DND-41 (cell line): ENCODE results near the gene SLC25A21.

Experiments
- ATAC-seq: fragments of 200-7000 bp; cut with Tn5 transposase; 3 replicates; pipeline ENCODE4 v1.9.1; 2021; ENCODE audit warnings: low read depth; ENCODE audit not compliant: insufficient read depth
- DNase-seq: peaks from one replicate; pipeline ENCODE4 v3.0.0-alpha.2; 2020
- H2AFZ ChIP-seq: 2 replicates; pipeline ENCODE4 v1.6.0; 2012; ENCODE audit warnings: low read depth, low read length
- H3K27ac ChIP-seq: 2 replicates; pipeline ENCODE4 v1.5.1; 2012; ENCODE audit warnings: low read length, inconsistent platforms
- H3K27me3 ChIP-seq: fragments of 200-600 bp; sonication (generic); 2 replicates; pipeline ENCODE4 v1.6.0; 2012; ENCODE audit warnings: low read length, mild to moderate bottlenecking, inconsistent platforms; ENCODE audit not compliant: insufficient read depth, poor library complexity
- H3K36me3 ChIP-seq: 2 replicates; pipeline ENCODE4 v1.5.1; 2012; ENCODE audit warnings: low read length, inconsistent platforms; ENCODE audit not compliant: insufficient read depth
- H3K4me1 ChIP-seq: 2 replicates; pipeline ENCODE4 v1.5.1; 2012; ENCODE audit warnings: mild to moderate bottlenecking, low read length; ENCODE audit not compliant: insufficient read depth
- H3K4me2 ChIP-seq: 2 replicates; pipeline ENCODE4 v1.6.0; 2012; ENCODE audit warnings: mild to moderate bottlenecking, moderate library complexity, low read length, inconsistent platforms; ENCODE audit not compliant: insufficient read depth
- H3K4me3 ChIP-seq, 2 experiments: fragments of 200-600 bp in 1 of 2; shearing (Covaris generic) in 1 of 2; 2 replicates each; pipeline ENCODE4 v1.5.1; 2012 to 2016; ENCODE audit warnings: inconsistent platforms in 2 of 2, low read length in 2 of 2, mild to moderate bottlenecking in 2 of 2, low read depth in 1 of 2, moderate library complexity in 1 of 2
- H3K79me2 ChIP-seq: 2 replicates; pipeline ENCODE4 v1.6.0; 2012; ENCODE audit warnings: low read length, inconsistent platforms; ENCODE audit not compliant: insufficient read depth
- H3K9ac ChIP-seq: 2 replicates; pipeline ENCODE4 v1.6.0; 2012; ENCODE audit warnings: low read depth, mild to moderate bottlenecking, inconsistent platforms, low read length, moderate library complexity
- H3K9me3 ChIP-seq: 2 replicates; pipeline ENCODE4 v1.5.1; 2012; ENCODE audit warnings: low read length, moderate library complexity, mild to moderate bottlenecking, inconsistent platforms; ENCODE audit not compliant: insufficient read depth, severe bottlenecking
- H4K20me1 ChIP-seq: 2 replicates; pipeline ENCODE4 v1.6.0; 2012; ENCODE audit warnings: low read length; ENCODE audit not compliant: insufficient read depth
- EZH2 ChIP-seq: IDR thresholded peaks from 3 replicates; pipeline ENCODE4 v1.6.1; 2012; ENCODE audit warnings: borderline replicate concordance, low read depth, mild to moderate bottlenecking, moderate library complexity, low read length, inconsistent platforms; ENCODE audit not compliant: severe bottlenecking
- TF ChIP-seq, protein P1 (sequence below): IDR thresholded peaks from 2 replicates; pipeline ENCODE4 v1.5.1; 2012; ENCODE audit warnings: borderline replicate concordance, low read length, moderate library complexity, mild to moderate bottlenecking; ENCODE audit not compliant: poor library complexity, severe bottlenecking; ENCODE audit errors: extremely low read depth

Gene SLC25A21

DNA sequence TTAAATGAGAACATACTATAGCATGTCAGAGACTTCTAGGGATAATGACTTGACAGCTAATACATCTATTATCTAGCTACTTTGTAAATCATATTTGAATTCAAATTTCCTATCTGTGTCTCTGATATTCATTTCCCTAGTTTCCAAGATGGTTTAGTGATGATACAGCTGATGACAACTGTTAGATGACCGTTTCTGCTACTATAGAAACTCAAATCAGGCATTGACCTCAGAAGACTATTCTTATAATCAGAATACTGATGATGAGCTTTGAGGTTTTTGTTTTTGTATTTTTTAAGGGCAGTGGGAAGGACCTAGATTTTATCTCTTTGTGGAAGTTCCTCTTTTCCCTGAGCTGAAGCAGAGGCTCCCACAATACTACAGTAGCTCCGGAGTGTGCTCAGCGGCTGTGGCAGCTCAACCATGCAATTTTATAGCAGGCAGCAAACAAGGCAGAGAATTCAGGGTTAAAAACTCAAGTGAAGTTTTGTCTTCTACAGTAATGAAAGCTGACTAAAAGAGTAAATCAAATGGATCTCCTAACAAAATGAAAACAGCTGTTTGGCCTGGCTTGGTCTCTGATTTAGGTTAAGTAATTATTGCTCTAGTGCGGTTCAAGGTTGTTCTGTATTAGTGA, 145.1 kb downstream of the SLC25A21 start:
- Histone ChIP-seq H3K4me1 (no peaks in the 10 kb centered on the region), H3K9ac (no peak overlapping the region), H3K79me2 (no peaks in the 10 kb centered on the region), H3K27me3 (peaks cover 4% of the 10 kb centered on the region), H2AFZ (no peak overlapping the region), H3K4me3 (no peak overlapping the region), H3K27ac (no peak overlapping the region), H3K4me2 (no peak overlapping the region), H4K20me1 (no peaks in the 10 kb centered on the region), H3K36me3 (no peaks in the 10 kb centered on the region), H3K9me3 (no peaks in the 10 kb centered on the region)
- TF ChIP-seq, protein P1, sequence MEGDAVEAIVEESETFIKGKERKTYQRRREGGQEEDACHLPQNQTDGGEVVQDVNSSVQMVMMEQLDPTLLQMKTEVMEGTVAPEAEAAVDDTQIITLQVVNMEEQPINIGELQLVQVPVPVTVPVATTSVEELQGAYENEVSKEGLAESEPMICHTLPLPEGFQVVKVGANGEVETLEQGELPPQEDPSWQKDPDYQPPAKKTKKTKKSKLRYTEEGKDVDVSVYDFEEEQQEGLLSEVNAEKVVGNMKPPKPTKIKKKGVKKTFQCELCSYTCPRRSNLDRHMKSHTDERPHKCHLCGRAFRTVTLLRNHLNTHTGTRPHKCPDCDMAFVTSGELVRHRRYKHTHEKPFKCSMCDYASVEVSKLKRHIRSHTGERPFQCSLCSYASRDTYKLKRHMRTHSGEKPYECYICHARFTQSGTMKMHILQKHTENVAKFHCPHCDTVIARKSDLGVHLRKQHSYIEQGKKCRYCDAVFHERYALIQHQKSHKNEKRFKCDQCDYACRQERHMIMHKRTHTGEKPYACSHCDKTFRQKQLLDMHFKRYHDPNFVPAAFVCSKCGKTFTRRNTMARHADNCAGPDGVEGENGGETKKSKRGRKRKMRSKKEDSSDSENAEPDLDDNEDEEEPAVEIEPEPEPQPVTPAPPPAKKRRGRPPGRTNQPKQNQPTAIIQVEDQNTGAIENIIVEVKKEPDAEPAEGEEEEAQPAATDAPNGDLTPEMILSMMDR = no peak
- DNase-seq (no peak), ATAC-seq (no peak)

DNA sequence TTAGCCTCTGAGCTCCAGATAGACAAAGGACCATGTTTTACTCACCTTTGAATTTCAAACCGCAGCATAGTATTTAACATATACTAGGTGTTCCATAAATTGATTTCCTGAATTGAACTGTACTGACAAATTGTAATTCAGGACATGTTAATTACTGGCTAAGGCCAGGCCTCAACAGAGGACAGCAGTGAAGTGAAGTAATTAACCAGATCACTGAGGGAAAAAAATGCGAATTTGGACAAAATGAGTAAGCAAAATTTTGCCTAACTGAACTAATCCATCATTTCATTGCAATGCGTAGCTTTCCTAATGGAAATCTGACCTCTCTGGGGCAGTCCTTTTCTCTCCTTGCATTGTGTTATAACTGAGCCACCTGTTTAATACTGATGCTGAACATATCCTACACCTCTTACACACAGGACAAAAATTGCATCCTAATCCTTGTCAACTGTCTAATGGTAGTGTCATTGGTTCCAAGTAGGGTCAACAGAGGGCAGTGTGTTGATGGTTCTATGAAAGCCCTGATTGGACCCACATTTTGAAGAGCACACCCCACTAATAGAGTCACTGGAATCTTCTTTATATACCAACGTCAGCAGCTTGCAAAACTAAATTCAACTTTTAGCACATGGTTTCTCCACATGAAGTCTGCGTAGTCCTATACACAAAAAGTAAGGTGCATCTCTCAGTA, 148.4 kb downstream of the SLC25A21 start:
- Histone ChIP-seq H3K36me3 (no peaks in the 10 kb centered on the region), H3K4me2 (no peak overlapping the region), H3K9ac (no peak overlapping the region), H3K4me3 (no peak overlapping the region), H3K9me3 (no peaks in the 10 kb centered on the region), H3K4me1 (no peaks in the 10 kb centered on the region), H3K27ac (no peak overlapping the region), H2AFZ (no peak overlapping the region), H3K79me2 (no peaks in the 10 kb centered on the region), H3K27me3 (no peaks in the 10 kb centered on the region), H4K20me1 (no peaks in the 10 kb centered on the region)
- no peak for ATAC-seq
- no peak for TF ChIP-seq EZH2
- TF ChIP-seq, protein P1 = no peak
- DNase-seq = no peak

DNA sequence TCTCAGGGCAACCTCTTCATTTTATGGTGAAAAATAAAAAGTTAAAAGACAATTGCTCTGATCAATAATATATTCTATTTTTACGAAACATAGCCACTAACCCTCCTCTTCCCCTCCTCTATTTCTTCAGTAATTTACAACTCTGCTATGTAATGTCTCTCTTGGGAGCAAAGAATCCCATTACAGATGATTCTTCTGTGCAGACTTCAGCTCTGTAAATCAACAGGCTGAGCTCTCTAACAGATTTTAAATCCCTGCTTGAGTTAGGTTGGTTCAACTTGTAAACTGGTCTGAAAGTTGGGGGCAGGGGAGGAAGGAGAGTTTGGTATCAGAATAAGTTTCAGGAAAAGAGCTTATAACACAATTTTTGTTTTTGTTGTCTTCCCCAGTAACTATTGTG, 151.0 kb downstream of the SLC25A21 start:
- Histone ChIP-seq H3K4me3 (no peak overlapping the region), H3K4me2 (no peak overlapping the region), H3K36me3 (no peaks in the 10 kb centered on the region), H4K20me1 (no peaks in the 10 kb centered on the region), H3K9me3 (no peaks in the 10 kb centered on the region), H3K9ac (no peak overlapping the region), H2AFZ (no peak overlapping the region), H3K27me3 (no peaks in the 10 kb centered on the region), H3K4me1 (no peaks in the 10 kb centered on the region), H3K27ac (no peak overlapping the region), H3K79me2 (no peaks in the 10 kb centered on the region)
- TF ChIP-seq, protein P1 = no peak
- TF ChIP-seq EZH2 = no peak
- no peak for ATAC-seq
- no peak for DNase-seq

DNA sequence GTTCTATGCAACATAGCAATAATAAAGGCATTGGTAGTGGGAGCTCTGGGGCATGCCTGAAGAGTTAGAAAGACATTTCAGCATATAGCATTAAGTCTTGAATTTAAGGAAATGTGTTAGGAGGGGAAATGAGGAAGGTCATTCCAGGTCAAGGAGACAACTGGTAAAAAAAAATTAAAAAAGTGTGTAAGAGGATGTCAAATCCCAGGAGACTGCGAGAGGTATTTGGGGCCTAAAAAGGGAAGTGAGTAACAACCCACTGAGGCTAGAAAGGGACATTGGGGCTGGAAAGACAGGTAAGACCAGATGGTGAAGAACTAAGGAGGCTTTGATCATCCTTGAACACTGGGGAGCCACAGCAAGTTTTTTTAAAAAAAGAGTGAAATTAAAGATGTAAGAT, 152.9 kb downstream of the SLC25A21 start:
- Histone ChIP-seq H3K4me3 (no peak overlapping the region), H3K4me2 (no peak overlapping the region), H4K20me1 (no peaks in the 10 kb centered on the region), H2AFZ (no peak overlapping the region), H3K4me1 (no peaks in the 10 kb centered on the region), H3K27ac (no peak overlapping the region), H3K79me2 (no peaks in the 10 kb centered on the region), H3K9ac (no peak overlapping the region), H3K36me3 (no peaks in the 10 kb centered on the region), H3K9me3 (no peaks in the 10 kb centered on the region), H3K27me3 (no peaks in the 10 kb centered on the region)
- no peak for DNase-seq
- TF ChIP-seq, protein P1 = no peak
- TF ChIP-seq EZH2 = no peak
- ATAC-seq = no peak
